GM18498 (cell line): Measurements from ENCODE around the gene PRRX1.

Experiments used
- ATAC-seq: cut with Tn5 transposase; IDR thresholded peaks from one replicate; pipeline ENCODE4 v1.9.1; 2021; ENCODE audit warnings: mild to moderate bottlenecking, moderate library complexity; ENCODE audit not compliant: unreplicated experiment

The PRRX1 gene

DNA sequence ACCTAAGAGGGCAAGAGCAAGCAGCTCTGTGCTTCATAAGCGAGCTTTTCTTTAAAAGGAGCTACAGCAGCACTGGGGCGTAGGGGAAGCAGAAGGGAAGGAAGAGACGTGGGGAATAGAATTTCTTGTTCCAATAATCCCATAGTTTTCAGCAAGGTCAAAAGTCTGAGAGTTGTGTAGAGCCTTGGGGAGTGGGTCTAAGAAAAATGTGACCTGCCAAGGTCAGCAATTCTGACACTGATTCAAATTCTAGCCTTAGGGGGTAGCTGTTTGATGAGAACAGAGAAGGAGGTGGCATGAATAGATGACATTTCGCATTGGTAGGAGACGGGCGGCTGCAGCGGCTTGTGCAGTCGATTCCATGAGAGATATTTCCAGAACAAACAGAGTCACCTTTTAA lies 22.4 kb downstream of the PRRX1 start:
- ATAC-seq, result no peak

DNA sequence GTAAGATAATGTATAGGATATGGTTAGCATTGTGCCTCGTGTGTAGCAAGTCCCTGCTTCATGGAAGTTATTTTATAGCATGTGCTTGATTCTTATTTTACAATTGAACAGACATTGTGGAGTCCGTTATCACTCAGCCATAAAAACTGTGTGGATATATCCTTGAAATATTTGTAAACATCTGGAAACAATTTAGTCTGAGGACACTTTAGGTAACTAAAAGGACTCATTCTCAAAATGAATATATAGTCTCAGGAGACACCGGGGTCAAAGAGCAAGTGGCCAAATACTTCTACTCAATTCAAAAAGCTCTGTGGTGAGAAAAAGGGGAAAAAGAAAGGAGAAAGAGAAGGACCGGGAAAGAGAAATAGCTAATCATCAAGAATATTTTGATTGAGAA lies 23.7 kb downstream of the PRRX1 start:
- no peak for ATAC-seq

DNA sequence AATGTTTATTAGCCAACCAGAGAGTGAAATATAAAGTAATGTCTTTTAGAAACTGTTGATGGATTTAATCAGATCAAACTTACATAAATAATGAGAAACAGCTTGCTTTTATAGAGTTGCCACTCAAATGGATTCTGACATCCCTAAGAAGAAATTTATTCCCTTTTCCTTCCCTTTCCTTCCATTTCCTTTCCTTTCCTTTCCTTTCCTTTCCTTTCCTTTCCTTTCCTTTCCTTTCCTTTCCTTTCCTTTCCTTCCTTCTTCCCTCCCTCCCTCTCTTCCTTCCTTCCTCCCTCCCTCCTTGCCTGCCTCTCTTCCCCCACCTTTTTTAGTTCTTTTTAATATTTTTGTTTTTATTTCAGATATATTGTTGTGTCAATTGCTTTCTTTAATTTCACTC lies 27.3 kb downstream of the PRRX1 start:
- no peak for ATAC-seq

DNA sequence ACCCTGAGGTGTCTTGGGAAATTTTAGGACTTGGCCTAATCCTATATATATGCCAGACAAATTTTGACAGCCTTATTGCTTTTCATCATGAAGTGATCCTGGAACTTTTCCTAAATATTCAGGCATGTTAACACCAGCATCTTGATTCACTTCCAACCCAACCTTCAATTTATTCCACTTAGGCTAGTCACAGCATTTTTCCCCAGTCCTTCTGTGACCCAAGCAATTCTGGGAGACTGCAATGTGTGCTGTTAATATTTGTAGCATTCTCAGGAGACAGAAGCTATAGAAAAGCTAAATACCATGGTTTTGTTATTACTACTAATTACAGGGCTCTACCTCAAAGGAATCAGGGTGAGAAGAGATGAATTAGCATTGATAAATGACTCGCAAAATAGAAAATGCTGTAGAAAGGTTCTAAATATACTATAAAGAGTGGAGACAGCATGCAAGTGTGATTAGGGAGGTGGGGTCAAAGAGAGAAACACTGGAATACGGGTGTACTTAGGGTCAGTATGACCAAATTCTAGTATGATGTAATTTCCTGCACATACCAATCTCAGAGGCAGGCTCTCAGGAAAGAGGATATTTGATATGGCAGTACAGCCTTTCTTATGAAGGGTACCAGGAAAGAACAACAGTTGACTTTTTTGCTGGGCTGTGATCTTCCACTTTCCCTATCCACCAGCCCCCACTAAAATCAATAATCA lies 29.1 kb downstream of the PRRX1 start:
- ATAC-seq, result no peak

DNA sequence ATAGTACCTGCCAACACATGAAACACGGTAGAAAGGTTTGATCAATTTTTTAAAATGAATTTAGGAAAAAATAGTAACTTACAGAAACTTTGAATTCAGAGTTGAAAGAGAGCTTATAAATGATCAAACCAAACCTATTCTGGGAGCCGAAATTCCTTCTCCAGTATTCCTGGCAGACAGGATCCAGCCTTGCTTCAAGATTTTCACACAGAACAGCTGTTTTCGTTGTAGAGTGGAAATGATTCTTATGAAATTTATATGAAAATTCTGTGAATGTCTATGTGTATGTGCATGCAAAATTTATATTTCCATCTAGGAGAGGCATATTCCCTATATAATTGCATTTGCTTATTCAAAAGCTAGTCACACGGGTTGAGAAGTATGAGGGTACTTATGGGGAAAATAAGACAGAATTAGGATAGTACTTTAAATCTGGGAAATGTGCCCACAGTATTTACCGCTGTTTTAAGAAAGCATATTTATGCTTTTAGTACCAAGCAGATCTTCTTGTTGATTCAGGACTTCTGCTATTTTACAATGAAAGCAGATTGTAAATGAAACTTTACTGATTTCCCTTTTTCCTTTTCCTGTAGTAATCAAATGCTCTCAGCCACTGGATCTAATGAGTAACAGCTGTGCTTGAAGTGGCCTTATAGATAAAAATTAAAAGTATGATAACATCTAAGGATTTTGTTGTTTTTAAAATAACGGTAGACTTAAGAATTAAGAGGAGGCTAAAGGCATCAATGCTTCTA lies 30.4 kb downstream of the PRRX1 start:
- no peak for ATAC-seq

DNA sequence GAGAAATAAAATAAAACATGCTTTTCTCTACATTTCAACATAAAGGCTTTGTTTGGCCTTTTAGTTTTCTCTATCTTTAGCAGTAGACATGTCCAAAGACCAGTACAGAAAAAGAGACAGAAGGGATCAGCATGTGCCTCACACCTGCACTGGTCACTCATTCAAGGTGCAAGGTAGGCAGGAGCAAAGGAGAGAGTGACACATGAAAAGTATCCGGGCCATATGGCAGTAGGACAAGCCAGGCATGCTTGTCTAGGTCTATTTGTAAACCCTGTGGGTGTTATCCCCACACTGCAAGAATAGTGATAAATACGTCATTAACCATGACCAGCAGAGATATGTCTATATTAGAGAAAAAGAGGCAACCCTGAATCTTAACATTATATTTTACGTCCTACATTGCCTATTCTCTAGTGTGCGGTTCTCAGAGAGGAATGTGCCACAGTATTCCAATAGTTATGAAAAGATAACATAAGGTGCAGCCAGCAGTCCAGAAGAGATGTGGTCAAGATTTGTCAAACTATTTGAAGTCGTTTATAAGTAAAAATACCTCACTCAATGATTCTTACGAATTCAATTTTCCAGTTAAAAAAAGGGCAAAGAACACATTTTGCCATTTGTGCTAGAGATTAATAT lies 32.1 kb downstream of the PRRX1 start:
- ATAC-seq, result no peak

DNA sequence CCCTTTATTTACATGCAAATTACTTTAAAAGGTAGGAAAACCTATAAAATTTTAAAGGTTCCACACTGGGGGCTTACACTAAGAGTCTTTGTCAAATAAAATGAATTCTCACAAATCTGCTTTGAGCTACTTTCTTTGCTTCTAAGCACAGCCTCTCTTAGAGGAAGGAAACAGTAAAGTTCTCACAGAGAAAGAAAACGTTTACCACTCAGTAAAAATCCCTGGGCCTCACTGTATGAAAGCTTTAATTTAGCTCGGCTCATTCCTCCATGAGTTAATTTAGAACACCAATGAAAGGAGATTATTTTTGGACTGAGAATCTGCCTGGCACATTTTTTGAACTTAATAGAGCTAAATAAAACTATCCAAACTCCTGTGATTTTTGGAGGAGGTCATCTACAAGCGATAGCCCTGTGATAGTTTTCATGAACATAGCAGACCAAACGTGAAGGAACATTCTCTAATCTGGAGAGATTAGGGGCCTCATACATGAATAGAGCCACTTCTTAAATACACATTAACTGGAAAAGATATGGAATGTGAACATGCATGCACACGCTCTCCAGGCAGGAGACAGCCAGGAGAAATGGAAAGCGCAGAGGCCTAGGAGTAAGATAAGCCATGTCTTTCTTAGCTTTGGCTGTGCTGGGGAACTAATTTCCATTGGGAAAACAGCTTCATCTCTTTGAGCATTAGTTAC lies 32.8 kb downstream of the PRRX1 start:
- ATAC-seq, result no peak

DNA sequence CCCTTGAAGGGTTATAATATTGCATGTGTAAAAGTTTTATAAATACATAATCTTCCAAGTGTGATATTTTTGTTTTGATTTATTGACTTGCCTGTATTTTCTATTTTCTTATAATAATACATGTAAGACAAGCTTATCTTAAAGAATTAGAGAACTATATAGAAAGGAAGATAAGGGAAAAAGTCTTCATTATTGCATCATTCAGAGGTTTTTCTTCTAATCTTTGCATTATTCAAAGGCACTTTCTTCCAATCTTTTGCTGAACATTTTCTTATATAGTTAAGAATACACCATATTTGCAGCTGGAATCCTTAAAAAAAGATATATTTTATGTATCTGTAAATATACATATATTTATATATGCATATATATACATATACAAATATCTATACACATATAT lies 33.4 kb downstream of the PRRX1 start:
- no peak for ATAC-seq

DNA sequence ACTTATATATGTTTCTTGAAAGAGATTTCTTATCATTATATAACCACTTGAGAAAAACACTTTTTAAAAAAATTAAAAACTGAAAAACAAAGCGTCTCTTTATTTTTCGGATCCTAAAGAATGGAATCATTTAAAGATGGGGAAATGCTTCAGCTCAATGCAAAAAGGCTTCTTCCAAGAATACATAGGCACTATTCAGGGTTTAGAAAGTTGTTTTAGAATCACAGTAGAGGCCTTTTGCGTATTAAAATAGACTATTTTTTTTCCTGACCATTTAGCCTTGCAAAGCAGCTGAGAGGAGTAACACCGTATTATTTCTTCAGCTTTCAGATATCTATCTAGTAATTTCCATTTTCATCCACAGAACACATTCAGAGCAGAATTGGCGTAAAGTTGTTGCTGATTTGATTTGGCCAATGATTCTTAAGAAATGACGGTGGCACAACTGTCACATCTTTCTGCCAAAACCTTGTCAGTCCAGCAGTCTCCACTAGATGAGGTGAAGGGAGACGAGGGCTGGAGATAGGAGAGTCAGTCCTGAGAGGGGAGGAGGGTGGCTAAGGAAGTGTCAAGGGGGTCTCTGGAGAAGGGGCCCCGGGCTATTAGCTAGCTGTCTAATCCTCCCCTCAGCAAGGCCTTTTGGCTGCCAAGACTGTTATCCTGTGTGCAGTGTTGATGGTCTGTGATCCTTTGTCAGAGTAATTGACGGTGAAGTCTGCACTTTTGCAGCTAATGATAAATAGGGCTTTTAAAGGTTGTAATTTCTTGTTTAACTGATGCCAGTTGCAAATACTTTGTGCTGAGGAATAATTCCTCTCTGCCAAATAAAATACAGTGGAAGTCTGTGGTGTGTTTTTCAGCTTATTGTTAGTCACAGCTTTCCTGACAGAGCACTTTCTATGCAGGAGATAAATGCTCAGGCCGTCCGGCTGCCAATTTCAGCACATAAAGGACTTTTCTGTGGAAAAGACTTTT lies 34.7 kb downstream of the PRRX1 start:
- no peak for ATAC-seq

DNA sequence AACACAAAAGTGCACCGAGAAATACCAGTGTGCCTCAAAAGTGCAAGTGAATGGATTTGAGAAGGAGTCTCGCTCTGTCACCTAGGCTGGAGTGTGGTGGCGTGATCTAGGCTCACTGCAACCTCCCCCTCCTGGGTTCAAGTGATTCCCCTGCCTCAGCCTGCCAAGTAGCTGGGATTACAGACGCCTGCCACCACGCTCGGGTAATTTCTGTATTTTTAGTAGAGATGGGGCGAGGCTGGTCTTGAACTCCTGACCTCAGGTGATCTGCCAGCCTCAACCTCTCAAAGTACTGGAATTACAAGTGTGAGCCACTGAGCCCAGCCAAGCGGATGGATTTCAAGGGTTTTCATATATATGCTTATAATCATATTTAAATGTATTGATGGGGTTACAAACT lies 35.8 kb downstream of the PRRX1 start:
- no peak for ATAC-seq

DNA sequence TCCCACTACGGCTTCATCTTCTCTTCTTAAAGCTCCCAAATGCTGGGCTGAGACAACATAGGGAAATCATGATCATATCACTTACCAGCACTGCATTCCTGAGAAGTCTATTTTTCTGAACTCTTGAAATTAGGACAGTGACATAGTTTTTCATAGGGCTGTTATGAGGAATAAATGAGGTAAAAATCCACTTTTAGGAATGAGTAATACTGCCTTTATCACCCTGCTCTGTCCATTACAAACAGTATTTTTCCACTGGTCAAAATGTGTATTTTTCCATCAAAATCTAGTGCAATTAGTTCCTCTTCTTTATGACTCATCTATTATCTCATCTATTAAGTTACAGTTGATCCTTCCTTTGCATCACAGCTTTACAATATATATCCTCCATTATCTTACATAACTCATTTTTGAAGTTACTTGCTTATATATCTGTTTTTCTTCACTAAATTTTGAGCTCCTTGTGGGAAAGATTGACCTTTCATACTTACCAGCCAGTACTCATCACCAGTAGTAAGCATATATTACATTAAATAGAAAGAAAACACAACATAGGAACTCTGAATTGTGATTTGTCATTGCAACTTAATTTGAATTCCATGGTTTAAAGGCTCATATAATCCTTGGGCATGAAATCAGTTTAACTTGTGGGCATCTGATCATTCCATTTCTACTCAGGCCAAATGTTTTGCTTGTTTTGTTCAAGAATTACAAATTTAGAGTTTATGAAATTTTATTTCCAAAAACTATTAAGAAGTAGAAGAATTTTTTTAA lies 37.1 kb downstream of the PRRX1 start:
- no peak for ATAC-seq

DNA sequence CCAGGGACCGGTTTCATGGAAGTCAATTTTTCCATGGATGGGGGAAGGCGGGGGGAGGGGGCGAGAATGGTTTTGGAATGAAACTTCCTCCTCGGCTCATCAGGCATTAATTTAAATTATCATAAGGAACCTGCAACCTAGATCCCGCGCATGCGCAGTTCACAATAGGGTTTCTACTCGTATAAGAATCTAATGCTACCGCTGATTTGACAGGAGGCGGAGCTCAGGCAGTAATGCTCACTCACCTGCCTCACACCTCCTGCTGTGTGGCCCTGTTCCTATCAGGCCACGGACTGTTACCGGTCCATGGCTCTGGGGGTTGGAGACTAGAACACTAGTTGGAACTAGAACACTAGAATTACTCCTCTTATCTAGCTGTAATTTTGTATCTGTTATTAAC lies 38.0 kb downstream of the PRRX1 start:
- no peak for ATAC-seq

DNA sequence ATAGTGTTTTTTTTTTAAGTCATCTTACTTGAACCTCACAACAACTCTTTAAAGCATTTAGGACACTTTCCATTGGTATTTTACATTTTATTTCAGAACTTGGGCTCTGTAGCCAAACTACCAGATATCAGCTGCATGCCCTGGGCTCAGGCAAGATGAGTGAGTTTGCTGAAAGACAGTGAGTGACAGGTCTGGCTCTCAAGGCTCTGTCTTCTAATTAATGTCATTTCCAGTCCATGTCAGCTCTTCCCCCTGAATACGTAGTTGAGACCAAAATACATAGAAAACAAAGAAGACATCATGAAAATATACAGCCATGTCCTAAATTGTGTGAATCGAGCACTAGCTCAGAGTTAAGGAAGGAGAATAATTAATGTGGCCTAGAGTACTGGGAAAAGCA lies 39.7 kb downstream of the PRRX1 start:
- ATAC-seq, result no peak

DNA sequence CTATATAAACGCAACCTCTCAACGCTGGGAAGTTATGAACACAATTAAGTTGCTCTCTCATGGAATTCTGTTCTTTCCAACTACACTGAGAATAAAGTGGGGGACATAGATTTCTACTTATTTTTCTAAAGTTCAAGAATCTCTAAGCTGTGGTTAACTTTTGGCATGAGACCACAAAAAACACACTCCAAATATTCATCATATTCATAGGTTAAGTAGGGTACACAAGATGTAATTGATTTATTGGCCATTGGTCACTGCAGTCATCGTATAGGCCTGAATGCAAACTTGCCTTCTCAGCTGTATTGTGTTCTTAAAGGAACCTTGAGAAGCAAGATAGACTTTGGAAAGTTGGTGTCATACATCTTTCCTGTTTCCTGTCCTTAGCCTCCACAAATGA lies 40.3 kb downstream of the PRRX1 start:
- no peak for ATAC-seq

DNA sequence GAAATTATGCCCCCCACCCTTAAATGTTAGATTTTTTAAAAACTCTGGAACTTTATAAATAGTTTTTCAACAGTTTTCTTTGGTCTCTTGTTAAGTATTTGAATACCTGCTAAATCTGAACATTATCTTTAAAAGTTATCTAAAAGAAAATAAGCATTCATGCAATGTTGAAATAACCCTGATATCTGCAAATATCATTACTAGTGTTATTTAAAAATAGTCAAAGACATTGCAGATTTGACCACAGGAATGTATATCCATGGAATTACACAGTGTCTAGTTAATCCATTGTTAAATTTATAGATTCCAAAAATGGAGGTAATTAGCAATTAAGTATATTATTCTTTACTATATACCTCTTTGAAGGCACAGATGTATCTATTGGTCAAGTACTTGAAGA lies 42.0 kb downstream of the PRRX1 start:
- no peak for ATAC-seq

DNA sequence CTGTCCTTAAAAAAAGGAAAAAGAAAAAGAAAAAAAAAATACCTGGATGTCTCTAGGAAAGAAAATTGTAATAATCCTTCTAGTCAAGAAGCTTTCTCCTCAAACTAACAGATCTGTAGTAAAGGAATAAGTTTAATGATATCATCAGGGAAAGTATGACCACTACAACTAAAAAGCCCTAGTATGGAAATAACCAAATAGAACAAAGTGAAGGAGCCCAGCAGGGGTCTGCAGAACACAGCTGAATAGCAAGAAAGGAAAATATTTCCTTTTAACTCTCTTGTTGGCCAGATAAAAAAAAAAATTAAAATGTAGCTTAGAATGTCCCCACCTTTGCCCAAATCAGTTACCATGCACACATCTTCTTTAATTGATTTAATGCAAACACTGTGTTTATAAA lies 43.2 kb downstream of the PRRX1 start:
- no peak for ATAC-seq

DNA sequence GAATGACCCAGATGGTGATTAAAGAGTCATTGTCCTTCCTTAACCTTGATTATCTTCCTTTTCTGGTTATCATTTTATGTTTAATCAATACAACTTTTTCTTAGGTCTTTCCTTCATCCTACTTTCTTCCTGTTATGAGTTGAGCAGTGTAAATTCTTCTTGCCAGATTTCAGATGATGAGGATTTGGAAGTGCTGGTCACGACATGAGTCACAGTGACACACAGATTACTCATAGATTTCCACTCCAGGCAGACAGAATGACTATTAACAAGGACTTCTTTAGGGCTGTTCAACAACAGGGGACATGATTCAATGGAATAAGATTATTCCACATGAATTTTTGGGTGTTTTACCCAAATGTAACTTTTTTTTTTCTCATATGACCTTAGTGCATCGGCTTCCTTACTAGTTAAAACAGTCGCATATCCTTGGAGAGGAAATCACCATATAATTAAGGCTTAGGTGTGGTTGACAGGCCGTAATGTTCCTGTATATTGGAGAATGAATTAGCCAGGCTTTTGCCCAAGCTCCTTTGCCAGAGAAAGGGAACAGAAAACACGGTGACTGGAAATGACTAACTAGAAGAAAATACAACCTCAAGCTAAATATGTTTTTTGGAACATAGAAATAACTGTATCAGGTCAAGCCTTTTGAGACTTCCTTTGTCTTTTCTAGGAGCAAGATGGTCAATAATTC lies 44.2 kb downstream of the PRRX1 start:
- ATAC-seq, result no peak

DNA sequence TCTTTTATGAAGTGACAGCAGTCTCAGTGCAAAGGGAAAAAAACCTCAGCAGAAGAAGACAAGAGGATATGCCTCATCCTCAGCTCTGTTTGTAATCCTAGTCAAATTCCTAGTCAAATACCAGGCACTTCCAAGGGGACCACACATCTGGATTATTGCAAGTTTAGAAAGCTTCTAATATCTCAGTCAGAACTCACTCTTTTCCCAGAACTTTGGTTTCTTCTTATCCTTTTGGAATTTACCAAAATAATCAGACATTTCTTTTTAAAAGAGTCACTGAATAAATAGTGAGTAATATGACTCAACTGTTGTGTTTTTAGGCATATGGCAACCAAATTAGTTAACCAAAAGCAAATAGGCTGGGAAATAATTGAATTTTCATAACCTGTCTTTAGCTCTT lies 47.8 kb downstream of the PRRX1 start:
- no peak for ATAC-seq

DNA sequence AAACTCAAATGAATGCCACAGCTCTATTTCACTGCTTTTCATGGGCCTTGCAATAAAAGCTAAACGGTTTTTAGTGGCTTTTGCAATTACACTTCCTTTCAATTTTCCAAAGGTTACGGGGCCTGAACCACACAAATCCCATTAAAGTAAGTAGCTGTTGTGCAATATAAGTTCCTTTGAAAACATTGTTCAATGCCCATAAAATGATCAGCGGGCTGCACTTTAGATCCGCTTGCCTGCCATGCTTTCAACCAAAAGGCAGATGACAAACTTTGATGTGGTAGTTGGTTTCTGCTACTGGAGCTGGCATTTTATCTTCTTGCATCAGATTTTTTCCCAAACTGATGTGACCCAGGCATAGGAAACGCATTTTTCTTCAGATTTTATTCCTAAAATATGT lies 50.2 kb downstream of the PRRX1 start:
- no peak for ATAC-seq
